Fibroblast of lung (primary cell): ENCODE measurements around the gene CYP2R1.

Source experiments
- CTCF ChIP-seq, 2 donors: IDR thresholded peaks in 1 of 2; conservative IDR thresholded peaks in 1 of 2; 1 replicate in 1 of 2; 2 replicates in 1 of 2; pipeline ENCODE4 v1.5.1; 2011 to 2012; ENCODE audit warnings: low read length in 2 of 2, control low read depth in 1 of 2, inconsistent platforms in 1 of 2, low read depth in 1 of 2, mild to moderate bottlenecking in 1 of 2
- EZH2 ChIP-seq: IDR thresholded peaks from 2 replicates; pipeline ENCODE4 v1.5.1; 2012; ENCODE audit warnings: low read length, control low read depth, mild to moderate bottlenecking; ENCODE audit errors: missing control alignments

- TF ChIP-seq EZH2, result no peak
- TF ChIP-seq CTCF (conservative IDR thresholded peaks at IDR 0.05 in 1 of 2, IDR thresholded peaks at IDR 0.05 in 1 of 2; ENCODE audit: low read depth in 1 of 2, low read length in 2 of 2), result no peak
Observed at GRCh38 chr11:14886513-14886912, 5.5 kb downstream of the CYP2R1 start.
